Stimulated activated CD4-positive, alpha-beta T cell treated with anti-CD3 and anti-CD28 coated beads, Interleukin-4, amount 100 ng/mL, for 24 hours (primary cell): Measurements from ENCODE around the gene NKAIN2.

Source experiments
- DNase-seq: peaks from one replicate; pipeline ENCODE4 v3.0.0-alpha.2; 2020

The NKAIN2 gene

DNA sequence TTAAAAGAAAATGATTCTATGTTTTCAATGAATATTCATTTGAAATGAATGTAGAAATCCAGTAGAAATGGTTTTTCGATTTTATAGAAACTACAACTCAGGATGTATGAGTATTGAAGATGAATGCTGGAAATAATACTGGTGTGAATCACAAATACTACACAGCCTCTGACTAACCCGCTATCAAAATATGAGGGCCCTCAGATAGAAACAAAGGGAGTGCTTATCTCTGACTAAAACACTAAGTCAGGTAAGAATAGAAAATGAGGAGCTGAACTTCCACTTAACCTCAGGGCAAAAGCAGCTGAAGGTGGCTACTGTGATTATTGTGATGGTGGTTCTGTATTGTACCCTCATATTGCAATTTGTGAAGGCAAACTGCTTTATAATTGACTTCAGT is 937.7 kb downstream of the NKAIN2 start:
- no peak for DNase-seq

DNA sequence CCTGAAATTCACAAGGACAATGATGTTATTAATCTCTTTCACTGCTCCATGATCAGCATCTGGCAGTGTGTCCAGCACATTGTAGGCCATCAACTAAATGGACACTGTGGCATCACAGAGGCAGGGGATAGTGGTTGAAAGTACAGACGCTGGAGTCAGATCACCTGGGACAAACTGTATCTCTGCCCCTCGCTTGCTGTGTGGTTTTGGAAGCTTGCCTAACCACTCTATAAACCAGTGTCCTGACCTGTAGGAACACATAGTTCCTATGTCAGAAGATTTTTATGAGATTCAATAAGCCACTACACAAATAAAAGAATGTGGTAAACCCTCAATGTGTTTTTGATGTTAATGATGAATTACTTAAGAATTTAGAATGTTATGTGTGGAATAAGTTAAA is 939.3 kb downstream of the NKAIN2 start:
- DNase-seq = no peak

GRCh38 chr6:124743420-124743819 is 939.8 kb downstream of the NKAIN2 start:
- no peak for DNase-seq

DNA sequence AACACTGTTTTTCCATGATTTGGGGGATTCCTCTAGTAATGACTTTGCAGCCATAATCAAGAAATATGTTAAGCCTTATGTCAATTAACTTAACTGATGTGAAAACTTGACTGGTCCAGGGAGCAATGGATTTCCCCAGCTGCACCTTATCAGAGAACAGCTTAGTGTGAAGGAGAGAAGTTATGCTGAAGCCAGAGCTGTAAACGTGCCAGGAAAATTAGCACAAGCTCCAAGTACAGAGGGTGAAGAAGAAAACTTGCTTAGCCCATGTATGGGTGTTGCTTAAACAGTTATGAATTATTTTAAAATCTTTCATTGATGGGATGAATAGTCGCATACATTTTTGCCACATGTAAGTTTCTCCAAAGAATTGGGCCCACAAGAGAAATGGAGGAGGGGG is 943.7 kb downstream of the NKAIN2 start:
- DNase-seq = no peak

GRCh38 chr6:124748778-124749177 is 945.1 kb downstream of the NKAIN2 start:
- DNase-seq = no peak

DNA sequence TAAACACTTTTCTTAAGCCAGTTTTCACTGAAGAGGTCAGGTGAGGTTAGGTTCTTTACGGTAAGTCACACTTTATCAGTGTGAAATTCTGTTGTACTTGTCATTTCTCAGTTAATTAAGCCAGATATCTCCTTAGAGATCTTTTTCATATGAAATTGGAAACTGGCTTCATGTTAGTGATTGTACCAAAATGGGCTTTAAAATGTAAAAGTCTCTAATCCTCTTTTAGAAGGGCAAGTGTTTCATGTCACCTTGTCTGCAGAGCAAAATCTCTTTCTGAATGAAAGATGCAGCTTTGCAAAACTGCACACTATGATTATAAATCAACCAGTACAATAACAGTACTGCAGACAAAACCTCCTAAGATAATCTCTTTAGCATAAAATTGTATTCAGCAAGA is 949.3 kb downstream of the NKAIN2 start:
- no peak for DNase-seq

DNA sequence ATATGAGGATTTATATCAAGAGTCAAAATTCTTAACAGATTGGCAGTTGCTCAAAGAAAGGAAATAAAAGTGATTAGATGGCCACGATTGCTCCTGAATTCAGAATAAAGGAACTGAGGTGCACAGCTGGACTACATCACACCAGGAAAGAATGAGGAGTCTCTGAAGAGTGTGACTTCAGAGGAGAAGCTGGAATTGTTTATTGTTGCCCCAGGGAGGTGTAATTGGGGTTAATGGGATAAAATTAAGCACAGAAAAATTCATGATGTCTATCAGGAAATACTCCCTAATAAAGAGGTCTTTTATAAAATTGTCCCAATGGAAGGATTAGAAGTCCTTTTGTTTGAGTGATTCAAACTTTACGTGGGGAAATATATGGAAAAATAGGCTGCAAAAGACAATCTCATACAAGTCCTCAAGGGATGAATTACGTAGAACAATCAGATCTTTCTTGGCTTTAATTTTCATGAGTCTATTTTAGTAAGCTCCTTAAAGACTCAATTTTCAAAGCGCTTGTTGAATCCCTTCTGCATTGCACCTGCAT is 950.0 kb downstream of the NKAIN2 start:
- no peak for DNase-seq

DNA sequence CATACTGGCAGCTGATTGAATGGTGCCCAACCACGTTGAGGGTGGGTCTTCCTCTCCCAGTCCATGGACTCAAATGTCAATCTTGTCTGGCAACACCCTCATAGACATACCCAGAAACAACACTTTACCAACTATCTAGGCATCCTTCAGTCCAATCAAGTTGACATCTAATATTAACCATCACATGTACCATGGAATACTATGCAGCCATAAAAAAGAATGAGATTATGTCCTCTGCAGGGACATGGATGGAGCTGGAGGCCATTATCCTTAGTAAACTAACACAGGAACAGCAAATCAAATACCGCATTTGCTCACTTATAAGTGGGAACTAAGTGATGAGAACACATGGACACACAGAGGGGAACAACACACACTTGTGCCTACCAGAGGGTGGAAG is 951.7 kb downstream of the NKAIN2 start:
- DNase-seq = no peak

- DNase-seq = no peak
Measured at GRCh38 chr6:124757560-124757959, 953.9 kb downstream of the NKAIN2 start.

DNA sequence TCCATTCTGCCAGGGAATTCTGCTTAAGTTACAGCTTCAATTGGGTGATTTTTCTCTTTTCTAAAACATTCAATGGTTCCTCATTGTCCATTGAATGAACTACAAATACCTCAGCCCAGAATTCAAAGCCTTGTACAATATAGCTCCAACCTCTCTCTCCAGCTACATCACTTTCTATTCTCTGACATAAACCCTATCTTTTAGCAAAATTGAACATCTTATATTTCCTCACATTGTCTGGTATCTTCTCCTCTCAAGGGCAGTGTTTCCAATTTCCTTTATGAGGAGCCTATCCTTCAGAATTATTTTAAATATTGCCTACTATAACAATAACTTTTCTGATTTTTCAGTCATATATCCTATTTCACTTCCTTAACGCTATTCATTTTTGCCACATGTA is 955.0 kb downstream of the NKAIN2 start:
- DNase-seq = no peak

GRCh38 chr6:124765280-124765679 is 961.6 kb downstream of the NKAIN2 start:
- DNase-seq = no peak

GRCh38 chr6:124768224-124768623 is 964.6 kb downstream of the NKAIN2 start:
- DNase-seq = no peak

DNA sequence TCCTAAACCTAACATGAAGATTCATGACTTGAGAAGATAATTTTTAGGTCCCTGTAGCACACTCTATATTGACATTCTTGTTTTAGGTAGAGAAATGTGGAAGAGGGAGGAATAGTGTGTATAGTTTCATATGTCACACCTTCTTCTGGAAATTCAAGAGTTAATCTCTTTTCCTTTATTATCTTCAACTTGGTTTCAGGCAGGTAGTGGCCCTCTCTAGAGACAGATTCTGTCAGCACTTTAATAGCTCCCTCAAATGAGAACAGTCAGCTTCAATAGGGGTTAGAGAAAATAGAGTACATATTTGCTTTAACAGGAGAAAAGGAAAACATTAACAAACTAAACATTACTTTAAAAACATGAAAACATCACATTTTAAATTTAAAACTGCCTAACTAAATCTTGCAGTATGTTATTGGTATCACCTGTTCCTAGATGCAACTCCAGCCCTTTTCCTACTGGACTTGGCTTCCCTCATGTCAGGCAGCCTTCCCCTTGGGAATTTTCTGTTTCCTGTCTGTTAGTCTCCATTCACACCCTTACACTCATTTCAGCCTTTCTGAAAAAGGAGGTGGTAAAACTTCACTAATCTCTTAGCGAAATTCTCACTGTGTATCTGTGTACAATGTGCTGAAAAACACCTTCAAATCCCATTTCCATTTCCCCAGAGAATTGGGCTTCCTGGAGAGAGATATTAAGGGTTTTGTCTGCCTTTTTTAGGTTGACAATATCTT is 966.3 kb downstream of the NKAIN2 start:
- DNase-seq = no peak

- no peak for DNase-seq
Measured at GRCh38 chr6:124770784-124771183, 967.1 kb downstream of the NKAIN2 start.

GRCh38 chr6:124772733-124773319 is 969.2 kb downstream of the NKAIN2 start:
- DNase-seq = no peak

GRCh38 chr6:124775121-124775520 is 971.5 kb downstream of the NKAIN2 start:
- DNase-seq = no peak

DNA sequence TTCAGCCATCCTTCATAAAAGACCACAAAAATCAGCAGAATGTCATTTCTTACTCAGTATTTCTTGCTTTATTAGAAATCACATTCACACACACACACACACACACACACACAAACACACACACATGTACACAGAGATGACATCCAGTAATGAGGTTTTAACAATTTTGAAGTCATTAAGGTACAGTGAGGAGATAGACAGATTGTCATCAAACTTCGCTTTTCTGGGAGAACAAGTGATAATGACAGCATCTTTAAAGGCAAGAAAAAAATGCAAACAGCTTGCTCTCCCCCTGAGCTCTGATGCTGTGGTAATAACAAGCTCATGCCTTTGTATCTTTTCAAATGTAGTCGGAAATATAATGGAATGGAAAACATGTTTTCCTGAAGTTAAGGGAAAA is 974.2 kb downstream of the NKAIN2 start:
- no peak for DNase-seq

DNA sequence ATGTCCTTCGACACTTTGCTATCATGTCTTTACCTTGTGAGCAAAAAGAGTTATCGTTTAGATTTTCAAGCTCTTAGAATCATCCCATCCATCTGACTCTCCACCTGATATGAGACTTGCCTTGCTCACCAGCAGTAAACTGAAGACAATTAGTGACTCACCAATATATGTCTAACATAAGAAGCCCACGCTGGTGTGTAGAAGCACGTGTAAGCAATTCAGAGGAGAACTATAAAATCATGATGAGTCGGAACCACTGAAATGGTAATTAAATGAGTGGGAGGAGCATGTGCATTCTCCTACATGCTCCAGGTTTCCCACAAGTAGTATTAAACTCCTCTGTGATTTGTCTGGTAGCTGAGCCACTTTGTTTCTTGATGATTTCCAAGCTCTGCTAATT is 977.0 kb downstream of the NKAIN2 start:
- no peak for DNase-seq

- DNase-seq = no peak
Measured at GRCh38 chr6:124783344-124783743, 979.7 kb downstream of the NKAIN2 start.

DNA sequence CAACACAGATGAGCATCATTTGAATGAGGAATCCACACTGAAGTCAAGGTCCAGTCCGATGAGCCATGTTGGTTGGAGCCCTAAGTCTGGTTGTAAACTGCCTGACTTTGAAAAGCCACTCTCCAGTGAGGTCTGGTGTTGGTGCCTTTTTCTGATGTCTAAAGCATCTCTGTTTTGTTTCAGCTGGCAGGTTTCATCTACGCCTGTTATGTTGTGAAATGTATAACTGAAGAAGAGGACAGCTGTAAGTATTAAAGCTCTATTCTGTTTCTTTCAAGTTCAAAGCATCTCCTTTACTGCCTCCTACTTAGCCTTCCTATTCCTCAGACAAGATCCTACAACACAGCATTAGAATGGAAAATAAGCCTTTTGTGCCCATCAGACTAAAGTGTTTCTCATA is 987.5 kb downstream of the NKAIN2 start:
- no peak for DNase-seq

GRCh38 chr6:124792386-124792785 is 988.7 kb downstream of the NKAIN2 start:
- no peak for DNase-seq

DNA sequence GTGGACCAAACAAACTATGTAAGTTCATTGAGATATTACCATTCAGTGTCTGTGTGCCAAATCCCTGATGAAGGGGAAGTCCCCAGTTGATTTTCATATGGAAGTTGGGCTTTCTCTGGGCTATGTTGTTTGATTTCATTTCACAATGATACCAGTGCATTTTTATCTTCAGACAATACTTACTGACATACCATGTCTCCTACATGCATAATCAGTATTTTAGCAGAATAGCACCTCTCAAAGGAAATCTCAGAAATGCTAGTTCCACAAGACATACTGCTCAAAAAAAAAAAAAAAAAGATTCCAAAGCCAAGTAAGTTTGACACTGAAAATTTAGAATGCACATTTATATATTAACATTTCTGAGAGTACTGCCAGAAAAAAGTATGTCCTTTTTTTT is 989.7 kb downstream of the NKAIN2 start:
- no peak for DNase-seq

DNA sequence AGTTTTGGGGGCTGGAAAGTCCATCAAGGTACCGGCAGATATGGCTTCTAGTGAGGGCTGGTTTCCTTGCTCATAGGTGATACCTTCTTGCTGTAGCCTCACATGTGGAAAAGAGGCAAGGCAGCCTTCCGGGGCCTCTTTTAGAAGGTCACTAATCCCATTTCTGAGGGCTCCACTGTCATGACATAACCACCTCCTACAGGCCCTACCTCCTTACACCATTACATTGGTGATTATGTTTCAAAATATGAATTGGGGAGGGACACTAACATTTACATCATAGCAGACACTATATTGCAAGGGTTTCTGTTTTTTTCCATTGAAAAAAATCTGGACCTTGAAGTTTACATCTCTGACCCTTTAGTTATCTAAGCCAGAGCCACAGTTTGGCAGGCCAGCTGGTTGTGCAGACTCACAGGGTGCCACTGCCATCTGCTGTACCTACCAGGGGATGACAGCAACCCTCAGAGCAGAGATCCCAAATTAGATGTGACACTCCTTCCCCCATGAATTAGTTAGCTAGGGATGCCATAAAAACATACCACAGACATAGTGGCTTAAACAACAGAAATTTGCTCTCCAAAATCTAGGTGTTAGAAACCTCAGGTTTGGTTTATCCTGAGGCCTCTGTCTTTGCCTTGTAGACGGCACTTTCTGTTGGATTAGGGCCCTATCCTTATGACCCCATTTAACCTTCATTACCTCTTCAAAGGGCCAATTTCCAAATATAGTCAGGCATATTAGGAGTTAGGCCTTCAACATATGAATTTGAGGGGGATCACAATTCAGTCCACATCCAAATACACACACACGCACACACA is 992.2 kb downstream of the NKAIN2 start:
- DNase-seq = no peak

DNA sequence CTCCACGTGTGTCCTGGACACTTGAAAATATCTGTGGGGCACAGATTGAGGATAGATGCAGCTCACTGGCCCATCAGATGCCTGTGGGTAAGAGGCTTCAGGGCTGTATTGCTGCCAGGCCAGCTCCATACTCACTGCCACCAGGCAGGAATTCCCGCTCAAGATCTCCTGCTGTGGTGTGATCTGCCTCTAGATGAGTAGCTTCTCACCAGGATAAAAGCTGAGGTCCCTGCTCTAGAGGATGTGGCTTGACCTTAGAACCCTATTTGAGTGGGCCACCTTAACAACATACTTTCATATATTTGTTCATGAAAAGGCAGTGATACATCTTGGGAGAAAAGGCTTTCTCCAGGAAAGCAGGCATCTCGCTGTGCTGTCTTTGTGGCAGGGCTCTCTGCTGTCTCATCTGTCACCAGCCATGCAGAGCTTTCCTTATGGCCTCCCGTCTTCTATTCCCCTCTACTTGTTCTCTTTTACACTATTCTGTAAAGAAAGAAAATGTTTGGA is 992.9 kb downstream of the NKAIN2 start:
- no peak for DNase-seq
